Measurements from ENCODE around the gene OR6K2.

GRCh38 chr1:158681606-158682005 lies 18.8 kb downstream of the OR6K2 start:
- TF ChIP-seq CTCF (conservative IDR thresholded peaks at IDR 0.05) (no peak), ZFX (IDR thresholded peaks at IDR 0.05) (no peak)
